ENCODE data around the gene EDEM2.
"Not testable (repeated sequence)": the region's sequence is repeated elsewhere in the genome, so short reads cannot be mapped to it uniquely, and the experiment has no call there.

Gene EDEM2

GRCh38 chr20:35146920-35147574 is at the start of gene EDEM2:
EDEM2 (minus strand) TSS chr20:35147336; CDS start chr20:35147258, 78 bp downstream.
- DNase-seq (ENCODE audit: low read depth), result peak; percentile 97

GRCh38 chr20:35196313-35196712 is 49.2 kb upstream of the EDEM2 start:
- no peak for DNase-seq (ENCODE audit: low read depth)

- peak; percentile 28 for DNase-seq (ENCODE audit: low read depth)
Observed at GRCh38 chr20:35193031-35193791, 46.1 kb upstream of the EDEM2 start.

- no peak for DNase-seq (ENCODE audit: low read depth)
Observed at GRCh38 chr20:35192118-35192872, 45.2 kb upstream of the EDEM2 start.

GRCh38 chr20:35191419-35192117 is 44.4 kb upstream of the EDEM2 start:
- DNase-seq (ENCODE audit: low read depth), result no peak

GRCh38 chr20:35190556-35190955 is 43.4 kb upstream of the EDEM2 start:
- DNase-seq (ENCODE audit: low read depth), result no peak

GRCh38 chr20:35189223-35189622 is 42.1 kb upstream of the EDEM2 start:
- DNase-seq (ENCODE audit: low read depth), result not testable (repeated sequence)

- no peak for DNase-seq (ENCODE audit: low read depth)
Observed at GRCh38 chr20:35187584-35188190, 40.6 kb upstream of the EDEM2 start.

- not testable (repeated sequence) for DNase-seq (ENCODE audit: low read depth)
Observed at GRCh38 chr20:35186691-35187289, 39.7 kb upstream of the EDEM2 start.

GRCh38 chr20:35181731-35182130 is 34.6 kb upstream of the EDEM2 start:
- no peak for DNase-seq (ENCODE audit: low read depth)

- DNase-seq (ENCODE audit: low read depth), result no peak
Observed at GRCh38 chr20:35180266-35180665, 33.1 kb upstream of the EDEM2 start.

GRCh38 chr20:35179292-35180212 is 32.4 kb upstream of the EDEM2 start:
- DNase-seq (ENCODE audit: low read depth), result no peak

- no peak for DNase-seq (ENCODE audit: low read depth)
Observed at GRCh38 chr20:35176132-35176531, 29.0 kb upstream of the EDEM2 start.

- DNase-seq (ENCODE audit: low read depth), result no peak
Observed at GRCh38 chr20:35174458-35175216, 27.5 kb upstream of the EDEM2 start.

- no peak for DNase-seq (ENCODE audit: low read depth)
Observed at GRCh38 chr20:35173576-35174192, 26.5 kb upstream of the EDEM2 start.

GRCh38 chr20:35172434-35172806 is 25.3 kb upstream of the EDEM2 start:
- no peak for DNase-seq (ENCODE audit: low read depth)

GRCh38 chr20:35171753-35172433 is 24.8 kb upstream of the EDEM2 start, which contains the start of gene PROCR:
PROCR (plus strand) TSS chr20:35172072; CDS start chr20:35172155, 83 bp downstream.
- peak; percentile 86 for DNase-seq (ENCODE audit: low read depth)

GRCh38 chr20:35171438-35171752 is 24.3 kb upstream of the EDEM2 start:
- no peak for DNase-seq (ENCODE audit: low read depth)
